Measurements from ENCODE around the gene CEMIP2. TPM values are rescaled to one million over a fixed set of nuclear protein-coding genes. Genes with fewer than 3 reads are reported as not detected.

CEMIP2 gene
- total and polyA plus RNA-seq, 4 donors, result 18.8 to 123 (median 38.6) TPM

- Histone ChIP-seq H3K4me1 (ENCODE audit: control insufficient read depth in 4 of 4, insufficient read depth in 4 of 4, low read length in 3 of 4) (peaks cover 4 to 17% (median 9%) of the 10 kb centered on the region in 4 donors), H3K36me3 (ENCODE audit: control insufficient read depth in 4 of 4, insufficient read depth in 3 of 4, low read depth in 1 of 4, low read length in 3 of 4) (peaks cover 13 to 35% (median 21%) of the 10 kb centered on the region in 4 donors), H3K27ac (ENCODE audit: low read depth in 1 of 2, low read length in 2 of 2) (peak overlapping the region in 1 of 2 donors; percentile 17), H3K27me3 (ENCODE audit: control insufficient read depth in 4 of 4, insufficient read depth in 4 of 4, low read length in 3 of 4) (no peaks in the 10 kb centered on the region), H3K9me3 (ENCODE audit: control insufficient read depth in 4 of 4, low read length in 3 of 4) (no peaks in the 10 kb centered on the region), H3K4me3 (ENCODE audit: low read depth in 1 of 3, low read length in 3 of 3) (no peak overlapping the region), H3K9ac (ENCODE audit: low read depth in 1 of 2, low read length in 2 of 2) (no peak overlapping the region)
- WGBS, result 88% methylated on average over 10 of the region's 10 CpGs
- TF ChIP-seq MAX (IDR thresholded peaks at IDR 0.05), result no peak
- TF ChIP-seq GABPA (IDR thresholded peaks at IDR 0.05 in 1 of 2, conservative IDR thresholded peaks at IDR 0.05 in 1 of 2), result no peak
- no peak for TF ChIP-seq EGR1 (IDR thresholded peaks at IDR 0.05; ENCODE audit: low read depth in 2 of 2)
- no peak for TF ChIP-seq FOXA1 (IDR thresholded peaks at IDR 0.05)
- TF ChIP-seq JUND (IDR thresholded peaks at IDR 0.05), result no peak
- TF ChIP-seq SP1 (IDR thresholded peaks at IDR 0.05), result no peak
- TF ChIP-seq YY1 (IDR thresholded peaks at IDR 0.05), result no peak
- no peak for TF ChIP-seq HNF4A (conservative IDR thresholded peaks at IDR 0.05)
- no peak for TF ChIP-seq RAD21 (IDR thresholded peaks at IDR 0.05)
- TF ChIP-seq RXRA (IDR thresholded peaks at IDR 0.05), result no peak
- TF ChIP-seq ZBTB33 (IDR thresholded peaks at IDR 0.05), result no peak
- TF ChIP-seq FOXA2 (IDR thresholded peaks at IDR 0.05), result no peak
- no peak for TF ChIP-seq TAF1 (conservative IDR thresholded peaks at IDR 0.05)
- no peak for TF ChIP-seq CTCF (IDR thresholded peaks at IDR 0.05; ENCODE audit: low read depth, low read length, missing input control)
- no peak for TF ChIP-seq ATF3 (IDR thresholded peaks at IDR 0.05)
- no peak for TF ChIP-seq HNF4G (IDR thresholded peaks at IDR 0.05)
- TF ChIP-seq NR2F2 (IDR thresholded peaks at IDR 0.05), result no peak
- TF ChIP-seq REST (IDR thresholded peaks at IDR 0.05), result no peak
- no peak for DNase-seq (ENCODE audit: low spot score)
These were observed 78.1 kb downstream of the CEMIP2 start for GRCh38 chr9:71690063-71690688.

Measured in liver (tissue), 9 donors.